ENCODE data around the gene ARMC3. TPM values are rescaled to one million over a fixed set of nuclear protein-coding genes. Genes with fewer than 3 reads are reported as not detected.

The ARMC3 gene
- total RNA-seq, 1 donor from 2014 or later: not detected

DNA sequence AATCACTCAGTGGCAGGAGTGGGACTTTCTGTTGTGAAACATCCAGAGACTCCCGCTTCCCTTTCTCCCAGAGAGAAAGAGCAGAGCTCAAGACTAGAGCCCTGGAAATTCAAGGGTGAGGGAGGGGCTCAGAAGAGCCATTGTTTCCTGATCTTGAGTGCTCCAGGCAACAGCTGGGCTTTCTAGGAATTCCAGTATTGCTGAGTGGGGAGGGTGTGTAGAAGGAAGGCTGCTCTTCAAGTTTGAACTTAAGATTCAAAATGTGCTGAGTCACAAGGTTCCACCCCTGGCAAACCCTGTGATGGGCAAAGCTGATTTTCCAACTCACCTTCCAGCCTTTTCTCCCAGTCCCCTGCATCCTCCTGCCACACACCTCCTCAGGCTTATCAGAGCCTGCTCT, 125.2 kb downstream of the ARMC3 start:
- Mint-ChIP-seq H3K27me3 (ENCODE audit: unreplicated experiment) (no peaks in the 10 kb centered on the region), H3K9me3 (ENCODE audit: unreplicated experiment) (peaks cover 1% of the 10 kb centered on the region), H3K4me3 (ENCODE audit: unreplicated experiment) (no peak overlapping the region), H3K4me1 (ENCODE audit: low read depth, unreplicated experiment) (peaks cover 9% of the 10 kb centered on the region), H3K36me3 (ENCODE audit: unreplicated experiment) (no peaks in the 10 kb centered on the region), H3K27ac (ENCODE audit: unreplicated experiment) (no peak overlapping the region)
- DNase-seq: no peak
- TF ChIP-seq, protein P1, sequence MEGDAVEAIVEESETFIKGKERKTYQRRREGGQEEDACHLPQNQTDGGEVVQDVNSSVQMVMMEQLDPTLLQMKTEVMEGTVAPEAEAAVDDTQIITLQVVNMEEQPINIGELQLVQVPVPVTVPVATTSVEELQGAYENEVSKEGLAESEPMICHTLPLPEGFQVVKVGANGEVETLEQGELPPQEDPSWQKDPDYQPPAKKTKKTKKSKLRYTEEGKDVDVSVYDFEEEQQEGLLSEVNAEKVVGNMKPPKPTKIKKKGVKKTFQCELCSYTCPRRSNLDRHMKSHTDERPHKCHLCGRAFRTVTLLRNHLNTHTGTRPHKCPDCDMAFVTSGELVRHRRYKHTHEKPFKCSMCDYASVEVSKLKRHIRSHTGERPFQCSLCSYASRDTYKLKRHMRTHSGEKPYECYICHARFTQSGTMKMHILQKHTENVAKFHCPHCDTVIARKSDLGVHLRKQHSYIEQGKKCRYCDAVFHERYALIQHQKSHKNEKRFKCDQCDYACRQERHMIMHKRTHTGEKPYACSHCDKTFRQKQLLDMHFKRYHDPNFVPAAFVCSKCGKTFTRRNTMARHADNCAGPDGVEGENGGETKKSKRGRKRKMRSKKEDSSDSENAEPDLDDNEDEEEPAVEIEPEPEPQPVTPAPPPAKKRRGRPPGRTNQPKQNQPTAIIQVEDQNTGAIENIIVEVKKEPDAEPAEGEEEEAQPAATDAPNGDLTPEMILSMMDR (IDR thresholded peaks at IDR 0.05; ENCODE audit: partially characterized antibody, unreplicated experiment): no peak

- Mint-ChIP-seq H3K36me3 (ENCODE audit: unreplicated experiment) (no peaks in the 10 kb centered on the region), H3K27ac (ENCODE audit: unreplicated experiment) (no peak overlapping the region), H3K4me1 (ENCODE audit: low read depth, unreplicated experiment) (peaks cover 9% of the 10 kb centered on the region), H3K4me3 (ENCODE audit: unreplicated experiment) (no peak overlapping the region), H3K27me3 (ENCODE audit: unreplicated experiment) (no peaks in the 10 kb centered on the region), H3K9me3 (ENCODE audit: unreplicated experiment) (peaks cover 1% of the 10 kb centered on the region)
- no peak for DNase-seq
- TF ChIP-seq, protein P1 (IDR thresholded peaks at IDR 0.05; ENCODE audit: partially characterized antibody, unreplicated experiment): no peak
These were observed 127.8 kb downstream of the ARMC3 start for GRCh38 chr10:23055424-23056185.

DNA sequence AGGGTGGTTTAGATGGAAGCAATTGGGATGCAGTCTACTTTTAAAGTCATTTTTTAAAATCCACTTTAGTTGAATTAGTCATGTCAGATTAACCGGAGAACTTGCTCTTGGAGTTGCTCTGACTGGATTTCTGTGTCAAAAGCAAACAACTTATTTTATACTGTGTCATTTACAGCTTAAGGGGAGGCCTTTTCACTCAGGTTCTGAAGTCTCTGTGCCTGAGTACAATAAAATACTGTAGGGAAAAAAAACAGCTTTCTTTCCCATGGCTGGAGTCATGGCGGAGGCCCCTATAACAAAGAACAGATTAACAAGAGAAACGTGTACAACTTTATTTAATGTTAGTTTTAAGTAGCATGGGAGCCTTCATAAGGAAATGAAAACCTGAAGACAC, 128.3 kb downstream of the ARMC3 start:
- Mint-ChIP-seq H3K9me3 (ENCODE audit: unreplicated experiment) (peaks cover 1% of the 10 kb centered on the region), H3K4me1 (ENCODE audit: low read depth, unreplicated experiment) (peaks cover 9% of the 10 kb centered on the region), H3K4me3 (ENCODE audit: unreplicated experiment) (no peak overlapping the region), H3K36me3 (ENCODE audit: unreplicated experiment) (no peaks in the 10 kb centered on the region), H3K27me3 (ENCODE audit: unreplicated experiment) (no peaks in the 10 kb centered on the region), H3K27ac (ENCODE audit: unreplicated experiment) (no peak overlapping the region)
- TF ChIP-seq, protein P1 (IDR thresholded peaks at IDR 0.05; ENCODE audit: partially characterized antibody, unreplicated experiment): no peak
- DNase-seq: no peak

GRCh38 chr10:23058366-23058765, 130.5 kb downstream of the ARMC3 start:
- Mint-ChIP-seq H3K36me3 (ENCODE audit: unreplicated experiment) (no peaks in the 10 kb centered on the region), H3K9me3 (ENCODE audit: unreplicated experiment) (peaks cover 1% of the 10 kb centered on the region), H3K4me3 (ENCODE audit: unreplicated experiment) (no peak overlapping the region), H3K27me3 (ENCODE audit: unreplicated experiment) (no peaks in the 10 kb centered on the region), H3K4me1 (ENCODE audit: low read depth, unreplicated experiment) (peaks cover 11% of the 10 kb centered on the region), H3K27ac (ENCODE audit: unreplicated experiment) (no peak overlapping the region)
- TF ChIP-seq, protein P1 (IDR thresholded peaks at IDR 0.05; ENCODE audit: partially characterized antibody, unreplicated experiment): no peak
- DNase-seq: no peak

DNA sequence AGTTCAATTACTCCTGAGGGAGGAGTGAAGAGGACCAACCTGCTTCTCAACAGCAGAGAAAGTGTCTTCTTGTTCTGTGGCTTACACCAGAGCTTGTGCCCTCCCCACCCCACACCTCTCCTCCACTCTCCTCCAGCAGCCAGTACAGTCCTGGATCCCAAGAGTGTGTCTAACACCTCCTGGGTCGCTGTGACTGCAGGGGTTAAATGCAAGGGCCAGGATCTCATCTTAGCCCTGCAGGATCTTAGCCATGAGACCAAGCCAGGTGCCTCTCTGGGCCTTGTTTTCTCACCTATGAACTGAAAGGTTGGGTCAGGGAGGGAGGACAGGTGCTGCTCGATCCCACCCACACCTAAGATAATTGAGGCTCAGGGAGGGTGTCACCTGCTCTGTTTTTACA, 133.1 kb downstream of the ARMC3 start:
- H3K27me3 Mint-ChIP-seq (ENCODE audit: unreplicated experiment): no peaks in the 10 kb centered on the region
- no peaks in the 10 kb centered on the region for H3K36me3 Mint-ChIP-seq (ENCODE audit: unreplicated experiment)
- no peak overlapping the region for H3K4me3 Mint-ChIP-seq (ENCODE audit: unreplicated experiment)
- peaks cover 9% of the 10 kb centered on the region for H3K4me1 Mint-ChIP-seq (ENCODE audit: low read depth, unreplicated experiment)
- TF ChIP-seq, protein P1 (IDR thresholded peaks at IDR 0.05; ENCODE audit: partially characterized antibody, unreplicated experiment): no peak
- no peaks in the 10 kb centered on the region for H3K9me3 Mint-ChIP-seq (ENCODE audit: unreplicated experiment)
- no peak for DNase-seq
- no peak overlapping the region for H3K27ac Mint-ChIP-seq (ENCODE audit: unreplicated experiment)

Measured in glutamatergic neuron (in vitro differentiated cells).